HUES48 (cell line): ENCODE measurements around the gene MASTL.
"Not testable (repeated sequence)": the region's sequence is repeated elsewhere in the genome, so short reads cannot be mapped to it uniquely, and the experiment has no call there.

Experiments
- H3K27ac ChIP-seq: one replicate; pipeline ENCODE4 v1.7.0; 2013; ENCODE audit warnings: low read depth, low read length, inconsistent platforms
- H3K27me3 ChIP-seq: 2 replicates; pipeline ENCODE4 v1.6.1; 2013; ENCODE audit warnings: mild to moderate bottlenecking, low read length; ENCODE audit not compliant: control insufficient read depth, insufficient read depth
- H3K36me3 ChIP-seq: 2 replicates; pipeline ENCODE4 v1.6.1; 2013; ENCODE audit warnings: low read length; ENCODE audit not compliant: control insufficient read depth, insufficient read depth
- H3K4me1 ChIP-seq: 2 replicates; pipeline ENCODE4 v1.6.1; 2013; ENCODE audit warnings: mild to moderate bottlenecking, low read length; ENCODE audit not compliant: control insufficient read depth, insufficient read depth
- H3K4me3 ChIP-seq: 2 replicates; pipeline ENCODE4 v1.5.1; 2013; ENCODE audit warnings: mild to moderate bottlenecking, low read depth, low read length
- H3K9ac ChIP-seq: 2 replicates; pipeline ENCODE4 v1.6.1; 2013; ENCODE audit warnings: mild to moderate bottlenecking, low read depth, low read length, moderate library complexity
- H3K9me3 ChIP-seq: 2 replicates; pipeline ENCODE4 v1.6.1; 2013; ENCODE audit warnings: low read length; ENCODE audit not compliant: control insufficient read depth, insufficient read depth

Gene MASTL

DNA sequence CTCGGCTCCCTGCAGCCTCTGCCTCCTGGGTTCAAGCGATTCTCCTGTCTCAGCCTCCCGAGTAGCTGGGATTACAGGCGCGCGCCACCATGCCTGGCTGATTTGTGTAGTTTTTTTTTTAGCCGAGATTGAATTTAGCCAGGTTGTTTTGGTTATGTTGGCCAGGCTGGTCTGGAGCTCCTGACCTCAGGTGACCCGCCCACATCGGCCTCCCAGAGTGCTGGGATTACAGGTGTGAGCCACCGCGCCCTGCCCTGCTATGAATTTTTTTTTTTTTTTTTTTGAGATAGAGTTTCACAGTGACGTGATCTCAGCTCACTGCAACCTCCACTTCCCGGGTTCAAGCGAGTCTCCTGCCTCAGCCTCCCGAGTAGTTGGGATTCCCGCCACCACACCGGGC, 1.4 kb downstream of the MASTL start:
- H3K27me3 ChIP-seq: not testable (repeated sequence)
- Histone ChIP-seq H3K9ac (0 out of 2 replicates have a peak overlapping the region, but pooled peaks have one; percentile 56), H3K4me3 (peak overlapping the region; percentile 100)

DNA sequence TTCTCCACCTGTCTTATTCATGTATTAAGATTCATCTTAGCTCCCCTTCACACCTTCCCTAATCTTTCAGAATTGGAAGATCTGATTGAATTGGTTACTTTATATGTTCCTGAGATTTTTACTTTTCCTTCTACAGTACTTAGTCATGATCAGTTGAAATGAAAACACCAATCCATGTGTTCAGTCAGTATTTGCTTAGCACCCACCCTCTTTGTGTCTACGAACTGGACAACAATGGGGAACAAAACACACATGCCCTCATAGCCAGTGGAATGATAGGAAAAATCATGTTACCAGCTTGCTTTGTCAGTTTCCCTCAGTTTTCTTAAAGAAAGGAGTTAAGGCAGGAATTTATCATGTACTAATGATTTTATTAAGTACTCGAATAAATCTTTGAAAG, 2.0 kb downstream of the MASTL start:
- no peaks in the 10 kb centered on the region for H3K27me3 ChIP-seq
- H3K4me3 ChIP-seq: peak overlapping the region; percentile 100
- H3K9ac ChIP-seq: no peak overlapping the region
- no peaks in the 10 kb centered on the region for H3K9me3 ChIP-seq
- peaks cover 9% of the 10 kb centered on the region; the same call in 1 of the 2 replicates for H3K4me1 ChIP-seq
- H3K27ac ChIP-seq: no peak overlapping the region
- peaks cover 52% of the 10 kb centered on the region for H3K36me3 ChIP-seq

More for the DNA sequence above, 1.4 kb downstream of the MASTL start:
- H3K36me3 ChIP-seq: peaks cover 46% of the 10 kb centered on the region
- H3K9me3 ChIP-seq, H3K4me1 ChIP-seq, H3K27ac ChIP-seq: not testable (repeated sequence)

DNA sequence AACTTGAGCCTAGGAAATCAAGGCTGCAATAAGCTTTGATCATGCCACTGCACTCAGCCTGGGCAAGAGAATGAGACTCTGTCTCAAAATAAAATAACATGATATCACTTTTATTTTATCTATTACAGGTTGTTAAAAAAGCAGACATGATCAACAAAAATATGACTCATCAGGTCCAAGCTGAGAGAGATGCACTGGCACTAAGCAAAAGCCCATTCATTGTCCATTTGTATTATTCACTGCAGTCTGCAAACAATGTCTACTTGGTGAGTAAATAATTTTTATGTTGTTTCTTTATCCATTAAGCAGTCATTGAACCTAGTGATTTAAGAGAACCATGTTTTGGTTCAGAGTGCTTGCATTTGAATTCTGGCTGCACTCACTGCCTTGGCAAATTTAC, 3.3 kb downstream of the MASTL start:
- Histone ChIP-seq H3K4me3 (no peak overlapping the region), H3K9ac (no peak overlapping the region), H3K9me3 (no peaks in the 10 kb centered on the region), H3K36me3 (peaks cover 64% of the 10 kb centered on the region), H3K4me1 (peaks cover 3% of the 10 kb centered on the region; the same call in 1 of the 2 replicates), H3K27ac (no peak overlapping the region), H3K27me3 (no peaks in the 10 kb centered on the region)

DNA sequence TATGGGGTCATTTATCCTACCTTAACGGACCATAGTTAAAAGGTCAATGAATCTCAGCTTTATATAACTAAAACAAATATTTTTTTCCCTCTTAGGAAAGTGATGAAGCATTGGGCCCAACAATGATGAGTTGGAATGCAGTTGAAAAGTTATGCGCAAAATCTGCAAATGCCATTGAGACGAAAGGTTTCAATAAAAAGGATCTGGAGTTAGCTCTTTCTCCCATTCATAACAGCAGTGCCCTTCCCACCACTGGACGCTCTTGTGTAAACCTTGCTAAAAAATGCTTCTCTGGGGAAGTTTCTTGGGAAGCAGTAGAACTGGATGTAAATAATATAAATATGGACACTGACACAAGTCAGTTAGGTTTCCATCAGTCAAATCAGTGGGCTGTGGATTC, 14.7 kb downstream of the MASTL start:
- Histone ChIP-seq H3K4me3 (no peak overlapping the region), H3K27ac (no peak overlapping the region), H3K4me1 (no peaks in the 10 kb centered on the region), H3K9ac (no peak overlapping the region), H3K27me3 (no peaks in the 10 kb centered on the region), H3K9me3 (no peaks in the 10 kb centered on the region), H3K36me3 (peaks cover 94% of the 10 kb centered on the region)

DNA sequence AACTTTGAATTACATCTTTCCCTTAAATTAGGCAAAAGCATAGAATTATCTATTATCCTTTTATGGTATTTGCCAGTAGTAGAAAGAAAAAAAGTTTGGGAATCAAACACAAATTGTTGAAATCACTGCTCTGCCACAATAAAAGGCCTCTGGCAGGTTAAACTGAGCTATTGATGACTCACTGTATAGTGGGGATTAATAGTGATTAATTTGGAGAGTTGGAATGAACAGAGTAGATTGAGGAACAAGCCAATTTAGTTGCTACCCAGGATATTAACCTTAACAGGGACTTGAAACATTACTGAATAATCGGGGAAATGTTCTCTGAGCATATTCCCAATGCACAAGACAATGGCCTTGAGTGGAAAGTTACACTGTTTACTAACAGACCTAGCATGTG, 33.1 kb downstream of the MASTL start:
- Histone ChIP-seq H3K27me3 (no peaks in the 10 kb centered on the region), H3K4me1 (no peaks in the 10 kb centered on the region), H3K9me3 (no peaks in the 10 kb centered on the region), H3K9ac (no peak overlapping the region), H3K4me3 (no peak overlapping the region), H3K36me3 (peaks cover 42% of the 10 kb centered on the region), H3K27ac (no peak overlapping the region)

DNA sequence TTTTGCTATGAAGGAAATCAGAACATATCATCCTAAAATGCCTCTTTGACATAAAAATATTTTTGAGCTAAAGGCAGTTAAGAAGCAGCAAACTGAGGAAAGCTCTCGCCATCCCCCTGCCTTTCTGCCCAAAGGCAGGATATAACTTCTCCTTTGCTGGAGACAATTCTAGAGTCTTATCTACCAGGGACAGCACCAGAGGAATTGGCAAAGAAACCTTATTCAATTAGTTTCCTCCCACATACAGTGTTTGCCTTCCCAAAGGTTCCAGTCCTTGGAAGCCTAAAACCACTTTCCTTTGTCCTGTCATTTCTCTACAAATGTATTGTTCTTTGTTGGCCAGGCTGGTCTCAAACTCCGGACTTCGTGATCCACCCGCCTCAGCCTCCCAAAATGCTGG, 33.7 kb downstream of the MASTL start:
- no peaks in the 10 kb centered on the region for H3K4me1 ChIP-seq

DNA sequence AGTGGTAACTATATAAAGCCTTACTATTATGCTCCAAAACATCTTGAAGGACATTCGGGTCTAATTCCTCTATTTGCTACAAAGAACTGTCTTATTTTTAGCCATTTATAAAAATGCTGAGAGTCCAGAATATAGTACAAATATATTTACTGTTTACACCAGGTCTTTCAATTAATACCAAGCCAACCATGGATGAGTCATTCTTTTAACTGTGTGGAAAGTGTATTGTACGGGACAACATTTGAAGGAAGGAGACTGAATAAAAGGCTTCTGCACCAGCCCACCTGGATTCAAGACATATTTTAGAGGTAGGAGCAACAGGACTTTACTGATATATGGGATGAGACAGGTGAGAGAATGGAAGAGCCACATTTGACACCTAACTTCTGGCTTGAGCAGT, 35.4 kb downstream of the MASTL start:
- H3K4me1 ChIP-seq: no peaks in the 10 kb centered on the region
- no peak overlapping the region for H3K9ac ChIP-seq
- H3K4me3 ChIP-seq: no peak overlapping the region
- no peaks in the 10 kb centered on the region for H3K9me3 ChIP-seq
- H3K27ac ChIP-seq: no peak overlapping the region
- no peaks in the 10 kb centered on the region for H3K27me3 ChIP-seq
- H3K36me3 ChIP-seq: peaks cover 22% of the 10 kb centered on the region

More for the DNA sequence above, 33.7 kb downstream of the MASTL start:
- peaks cover 36% of the 10 kb centered on the region for H3K36me3 ChIP-seq
- H3K4me3 ChIP-seq: no peak overlapping the region
- no peaks in the 10 kb centered on the region for H3K9me3 ChIP-seq
- no peak overlapping the region for H3K9ac ChIP-seq
- no peak overlapping the region for H3K27ac ChIP-seq
- H3K27me3 ChIP-seq: no peaks in the 10 kb centered on the region

DNA sequence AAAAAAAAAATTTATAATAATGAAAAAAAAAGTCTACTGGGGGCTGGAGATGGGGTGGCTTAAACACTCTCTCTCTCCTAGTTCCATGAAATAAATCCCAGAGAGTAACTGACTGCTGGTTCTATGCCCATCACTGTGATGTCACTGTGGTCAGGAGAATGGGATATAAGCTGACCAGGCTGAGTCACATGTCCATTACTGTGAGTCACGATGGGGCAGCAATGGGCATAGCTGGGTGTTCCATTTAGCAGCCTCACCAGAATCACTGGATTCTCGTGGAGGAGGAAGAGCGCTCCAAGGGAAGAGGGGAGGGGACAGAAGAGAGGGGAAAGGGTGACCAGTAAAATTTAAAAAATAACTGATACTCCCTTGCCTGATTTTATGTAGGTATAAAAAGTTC, 37.1 kb downstream of the MASTL start:
- H3K9me3 ChIP-seq: no peaks in the 10 kb centered on the region

DNA sequence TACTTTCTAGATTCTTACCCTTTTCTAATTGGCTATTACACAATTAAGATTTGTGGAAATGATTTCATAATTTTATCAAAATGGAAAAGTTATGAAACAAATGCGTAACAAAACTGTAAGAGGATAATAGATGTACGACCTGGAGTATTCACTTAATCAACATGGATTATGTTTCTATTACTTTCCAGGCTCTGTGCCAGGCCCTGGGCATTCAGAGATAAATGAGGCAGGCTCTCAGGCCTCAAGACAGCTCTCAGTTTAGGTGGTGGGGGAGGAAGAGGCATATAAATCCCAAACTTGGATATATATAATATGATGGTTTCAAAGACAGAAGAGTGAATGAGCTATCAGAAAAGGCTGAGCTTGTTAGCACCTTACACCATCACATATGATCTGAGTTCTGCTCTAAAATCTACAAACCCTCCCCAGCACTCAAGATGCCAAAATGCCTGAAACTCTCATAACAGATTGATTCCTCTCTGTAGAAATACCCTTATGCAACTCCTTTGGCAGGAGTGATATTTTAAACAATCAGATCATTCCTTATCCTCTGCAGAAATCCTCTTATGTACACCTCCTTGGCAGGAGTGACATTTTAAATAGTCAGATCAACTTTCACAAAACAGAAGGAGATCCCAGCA, 42.9 kb downstream of the MASTL start:
- no peaks in the 10 kb centered on the region for H3K4me1 ChIP-seq
- no peak overlapping the region for H3K4me3 ChIP-seq
- H3K9ac ChIP-seq: no peak overlapping the region
- no peaks in the 10 kb centered on the region for H3K27me3 ChIP-seq
- peaks cover 22% of the 10 kb centered on the region for H3K36me3 ChIP-seq
- H3K9me3 ChIP-seq: no peaks in the 10 kb centered on the region
- H3K27ac ChIP-seq: no peak overlapping the region

More for the DNA sequence above, 37.1 kb downstream of the MASTL start:
- no peak overlapping the region for H3K9ac ChIP-seq
- H3K4me1 ChIP-seq: no peaks in the 10 kb centered on the region
- H3K4me3 ChIP-seq: no peak overlapping the region
- no peaks in the 10 kb centered on the region for H3K27me3 ChIP-seq
- peaks cover 13% of the 10 kb centered on the region for H3K36me3 ChIP-seq
- H3K27ac ChIP-seq: no peak overlapping the region

DNA sequence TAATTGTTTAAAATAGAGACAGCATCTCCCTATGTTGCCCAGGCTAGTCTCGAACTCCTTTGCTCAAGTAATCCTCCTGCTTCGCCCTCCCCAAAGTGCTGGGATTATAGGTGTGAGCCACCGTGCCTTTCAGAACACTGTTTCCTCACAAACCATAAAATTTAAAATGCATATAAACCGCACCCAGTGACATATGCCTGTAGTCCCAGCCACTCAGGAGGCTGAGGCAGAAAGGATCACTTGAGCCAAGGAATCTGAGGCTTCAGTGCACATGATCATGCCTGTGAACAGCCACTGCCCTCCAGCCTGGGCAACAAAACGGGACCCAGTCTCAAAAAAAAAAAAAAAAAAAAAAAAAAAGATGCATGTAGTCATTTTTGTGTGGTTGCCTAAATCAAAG, 48.7 kb downstream of the MASTL start:
- no peaks in the 10 kb centered on the region for H3K4me1 ChIP-seq
- no peak overlapping the region for H3K4me3 ChIP-seq
- H3K27ac ChIP-seq: no peak overlapping the region
- no peak overlapping the region for H3K9ac ChIP-seq
- peaks cover 26% of the 10 kb centered on the region for H3K36me3 ChIP-seq
- no peaks in the 10 kb centered on the region for H3K27me3 ChIP-seq
- no peaks in the 10 kb centered on the region for H3K9me3 ChIP-seq

DNA sequence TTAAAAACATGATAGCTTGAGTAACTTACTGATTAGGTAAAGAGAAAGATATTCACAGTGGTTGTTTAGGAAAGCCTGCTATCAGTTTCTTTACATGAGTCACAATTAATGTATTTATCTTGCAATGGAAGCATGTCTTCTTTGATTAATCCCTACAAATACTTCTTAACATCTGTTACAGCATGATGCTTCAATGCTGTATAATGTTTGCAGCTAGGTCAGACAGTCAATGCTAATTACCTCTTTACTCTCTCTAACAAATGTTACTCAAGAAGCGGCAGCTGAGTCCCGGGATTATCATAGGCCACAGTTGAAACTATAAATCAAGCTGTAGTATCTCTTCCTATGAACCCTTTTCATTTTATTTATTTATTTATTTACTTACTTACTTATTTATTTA, 52.2 kb downstream of the MASTL start:
- no peaks in the 10 kb centered on the region for H3K9me3 ChIP-seq
- no peak overlapping the region for H3K4me3 ChIP-seq
- no peaks in the 10 kb centered on the region for H3K27me3 ChIP-seq
- H3K27ac ChIP-seq: no peak overlapping the region
- H3K9ac ChIP-seq: no peak overlapping the region
- peaks cover 42% of the 10 kb centered on the region for H3K36me3 ChIP-seq
- no peaks in the 10 kb centered on the region for H3K4me1 ChIP-seq
